ENCODE data around the gene PISD.

PISD gene

DNA sequence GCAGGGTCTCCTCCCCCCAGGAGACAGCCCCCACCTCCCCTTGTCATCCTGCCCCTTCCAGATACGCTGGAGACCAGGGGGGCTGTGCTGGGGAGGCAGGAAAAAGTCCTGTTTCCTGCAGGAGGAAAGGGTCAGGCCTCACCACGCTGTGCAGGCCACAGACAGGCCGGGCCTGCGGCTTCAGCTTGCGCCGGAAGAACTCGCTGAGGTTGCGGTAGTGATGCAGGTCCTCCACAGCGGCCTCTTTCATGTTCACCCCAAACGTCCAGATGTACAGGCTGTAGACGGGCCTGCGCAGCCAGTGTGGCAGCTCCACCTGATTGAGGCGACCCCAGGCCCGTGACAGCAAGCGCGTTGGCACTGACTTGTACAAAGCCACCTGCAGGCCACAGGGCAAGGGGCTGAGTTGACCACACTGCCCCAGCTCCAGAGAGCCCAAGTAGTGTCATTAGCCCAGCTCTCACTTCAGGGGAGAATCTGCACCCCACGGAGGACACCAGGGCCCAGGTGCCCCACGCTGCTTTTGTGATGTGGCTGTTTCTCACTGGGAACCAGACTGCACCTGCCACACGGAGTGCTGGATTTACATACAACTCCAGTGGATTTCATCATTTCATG is 40.4 kb downstream of the PISD start:
- no peak for TF ChIP-seq CTCF (conservative IDR thresholded peaks at IDR 0.05)
- no peak overlapping the region for H3K27ac ChIP-seq

DNA sequence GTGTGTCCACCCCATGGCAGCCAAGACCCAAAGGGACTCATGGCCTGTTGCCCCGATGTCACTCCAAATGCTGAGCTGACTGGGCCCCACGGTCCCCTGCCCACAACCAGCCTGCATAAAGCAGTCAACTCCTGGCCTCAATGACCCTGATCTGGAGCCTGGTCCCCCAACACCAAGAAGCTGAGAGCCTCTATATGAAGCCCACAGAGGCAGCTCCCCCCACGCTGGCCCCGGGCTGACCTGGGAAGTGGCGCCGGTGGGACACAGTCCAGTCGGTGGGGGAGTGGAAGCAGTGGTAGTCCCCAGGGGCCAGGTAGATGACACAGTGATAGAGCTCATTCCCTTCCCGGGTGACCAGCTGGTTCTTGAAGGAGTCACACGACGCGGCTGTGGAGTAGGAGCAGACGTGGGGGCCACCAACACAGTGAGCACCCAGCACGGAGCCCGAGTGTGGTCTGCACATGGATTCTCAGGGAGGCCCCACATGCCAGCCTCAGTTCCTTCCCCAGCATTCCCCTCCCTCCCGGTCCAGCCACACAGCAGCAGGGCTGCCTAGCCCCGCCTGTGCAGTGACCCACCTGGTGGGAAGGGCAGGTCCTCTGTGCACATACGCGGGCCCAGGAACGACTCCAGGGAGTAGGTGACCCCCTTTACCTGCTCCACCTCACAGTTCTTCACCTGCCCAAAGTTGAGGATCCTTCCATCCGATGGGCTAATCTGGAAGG is 41.1 kb downstream of the PISD start:
- TF ChIP-seq CTCF (conservative IDR thresholded peaks at IDR 0.05) = no peak
- H3K27ac ChIP-seq = no peak overlapping the region

DNA sequence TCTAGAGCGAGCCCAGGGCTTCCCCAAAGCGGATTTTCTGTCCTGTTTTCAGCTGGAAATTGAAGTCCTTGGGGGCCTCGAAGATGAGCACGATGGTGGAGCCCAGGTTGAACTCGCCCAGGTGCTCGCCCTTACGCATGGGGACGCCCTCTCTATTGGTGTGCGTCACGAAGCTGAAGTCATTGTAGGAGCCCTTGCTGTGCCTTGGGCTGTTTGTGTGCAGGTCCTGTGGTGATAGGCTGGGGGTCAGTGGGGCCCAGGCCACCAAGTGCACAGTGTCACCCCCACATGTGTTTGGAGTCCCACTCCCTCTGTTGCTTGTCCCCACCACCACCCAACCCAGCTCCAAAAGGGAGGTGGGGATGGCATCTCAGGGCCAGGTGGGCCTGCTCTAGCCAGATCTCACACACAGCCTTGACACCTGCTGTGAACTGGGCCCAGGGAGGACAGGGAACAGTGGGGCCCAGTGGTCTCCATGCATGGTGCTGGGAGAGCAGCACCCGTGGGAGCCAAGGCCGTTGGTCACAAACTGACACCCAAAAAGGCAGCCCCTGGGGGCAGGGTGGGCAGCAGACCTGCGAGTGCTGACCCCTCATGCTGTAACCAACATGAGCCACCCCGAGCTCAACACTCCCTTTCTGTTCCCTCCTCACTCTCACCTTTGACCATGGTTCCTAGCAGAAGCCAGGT is 42.3 kb downstream of the PISD start:
- TF ChIP-seq CTCF (conservative IDR thresholded peaks at IDR 0.05) = no peak
- H3K27ac ChIP-seq = no peak overlapping the region

DNA sequence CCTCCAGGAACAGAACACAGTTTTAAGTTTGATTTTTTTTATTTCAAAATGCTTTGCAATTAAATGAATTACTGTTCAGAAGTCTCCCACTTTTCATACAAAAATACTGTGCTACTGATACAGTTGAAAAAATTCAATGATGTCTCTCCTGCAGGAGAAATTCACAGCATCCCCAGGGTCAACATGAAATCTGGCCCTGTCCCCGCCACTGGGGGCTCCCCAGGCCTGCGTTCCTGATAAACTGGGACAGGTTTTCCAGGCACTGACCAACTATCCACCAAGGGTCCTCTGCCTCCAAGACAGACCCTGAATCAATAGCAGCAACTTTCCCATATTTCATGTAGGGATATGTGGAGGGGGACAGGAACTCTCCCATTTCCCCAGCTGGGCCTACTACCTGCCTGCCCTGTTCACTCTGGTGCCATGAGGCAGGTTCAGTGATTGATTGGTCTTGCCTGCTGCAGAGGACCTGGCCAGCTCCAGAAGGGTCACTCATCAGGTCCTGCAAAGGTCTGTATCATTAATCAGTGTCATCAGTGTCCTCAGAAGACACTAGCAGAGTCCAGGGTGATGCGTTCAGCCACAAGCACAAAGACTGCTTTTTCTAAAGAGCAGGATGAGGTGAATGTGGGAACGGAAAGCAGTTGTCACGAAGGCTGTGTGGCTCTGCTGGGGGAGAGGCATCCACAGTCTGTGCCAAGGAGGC is 43.4 kb downstream of the PISD start:
- no peak for TF ChIP-seq CTCF (conservative IDR thresholded peaks at IDR 0.05)
- H3K27ac ChIP-seq = no peak overlapping the region

DNA sequence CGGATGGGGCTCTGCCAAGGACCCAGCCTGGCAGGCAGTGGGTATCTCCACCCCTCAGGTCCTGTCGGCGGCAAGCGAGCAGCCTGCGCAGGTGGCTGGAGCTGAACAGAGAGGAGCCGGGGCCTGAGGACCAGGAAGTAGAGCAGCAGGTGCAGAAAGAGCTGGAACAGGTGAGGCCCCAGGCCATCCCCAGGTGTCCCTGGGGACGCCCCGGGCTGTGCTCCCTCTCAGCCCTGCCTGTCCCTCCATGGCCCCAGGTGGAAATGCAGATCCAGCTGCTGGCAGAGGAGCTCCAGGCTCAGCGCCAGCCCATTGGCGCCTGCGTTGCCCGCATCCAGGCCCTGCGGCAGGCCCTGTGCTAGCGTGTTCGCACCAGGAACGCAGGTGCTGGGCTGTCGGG is 44.0 kb downstream of the PISD start:
- no peak overlapping the region for H3K27ac ChIP-seq
- TF ChIP-seq CTCF (conservative IDR thresholded peaks at IDR 0.05) = no peak

DNA sequence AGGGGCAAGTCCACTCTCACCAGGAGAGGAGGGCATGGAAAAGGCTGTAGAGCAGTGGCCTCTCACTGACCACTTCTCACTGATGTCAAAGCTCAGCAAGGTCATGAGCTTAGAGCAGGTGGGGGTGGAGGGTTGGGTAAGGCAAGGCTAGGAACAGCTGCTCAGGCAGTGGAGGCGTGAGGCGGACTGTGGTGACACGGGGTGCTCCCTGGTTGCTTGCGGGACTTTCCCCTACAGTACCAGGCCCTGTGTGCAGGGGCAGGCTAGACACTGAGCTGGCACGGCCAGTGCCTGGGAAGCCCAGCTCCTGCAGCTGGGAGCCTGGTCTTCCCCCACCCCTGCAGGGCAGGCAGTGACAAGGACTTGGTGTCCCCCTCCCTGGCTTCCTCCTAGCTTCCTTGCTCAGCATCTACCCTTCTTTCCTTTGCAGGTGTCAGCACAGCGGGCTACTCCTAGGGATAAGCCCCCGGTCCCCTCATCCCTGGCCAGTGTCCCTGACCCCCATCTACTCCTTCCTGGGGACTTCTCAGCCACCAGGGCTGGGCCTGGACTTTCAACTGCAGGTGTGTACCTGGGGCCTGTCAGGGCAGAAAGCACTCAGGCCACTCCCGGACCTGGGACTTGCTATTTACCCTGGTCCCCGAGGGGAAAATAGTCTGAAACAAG is 45.6 kb downstream of the PISD start:
- H3K27ac ChIP-seq = no peak overlapping the region
- no peak for TF ChIP-seq CTCF (conservative IDR thresholded peaks at IDR 0.05)

Data from VCaP (cell line).